NK-92 treated with Interleukin-12 subunit alpha and Interleukin-12 subunit beta, amount 100 ng/mL, for 24 hours (cell line): ENCODE data around the gene PDE7B.
A peak's percentile ranks its signal among the peaks of the same experiment; 100 is the strongest.
"Not testable (repeated sequence)": the region's sequence is repeated elsewhere in the genome, so short reads cannot be mapped to it uniquely, and the experiment has no call there.

Experiments used
- DNase-seq: peaks from one replicate; lab custom pipeline; 2025; lab: John Stamatoyannopoulos, UW

PDE7B gene

DNA sequence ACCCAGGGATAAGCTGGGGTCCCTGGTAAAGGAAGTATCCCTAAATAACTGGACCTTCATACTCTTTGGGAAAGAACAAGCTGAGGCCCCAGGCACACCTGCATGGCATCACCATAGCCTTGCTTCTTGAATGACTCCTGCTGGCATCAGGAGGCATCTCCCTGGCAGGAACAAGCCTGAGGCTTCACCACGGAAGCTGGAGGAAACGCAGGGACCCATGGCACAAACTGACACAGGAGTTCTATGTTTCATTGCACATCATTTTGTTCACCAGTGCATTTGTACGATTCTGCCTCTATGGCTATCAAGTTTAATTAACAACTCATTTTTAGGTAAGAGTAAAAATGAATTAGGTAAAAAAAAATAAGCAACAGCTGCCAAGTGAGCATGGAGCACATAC lies 619 bp upstream of the PDE7B start:
- no peak for DNase-seq

DNA sequence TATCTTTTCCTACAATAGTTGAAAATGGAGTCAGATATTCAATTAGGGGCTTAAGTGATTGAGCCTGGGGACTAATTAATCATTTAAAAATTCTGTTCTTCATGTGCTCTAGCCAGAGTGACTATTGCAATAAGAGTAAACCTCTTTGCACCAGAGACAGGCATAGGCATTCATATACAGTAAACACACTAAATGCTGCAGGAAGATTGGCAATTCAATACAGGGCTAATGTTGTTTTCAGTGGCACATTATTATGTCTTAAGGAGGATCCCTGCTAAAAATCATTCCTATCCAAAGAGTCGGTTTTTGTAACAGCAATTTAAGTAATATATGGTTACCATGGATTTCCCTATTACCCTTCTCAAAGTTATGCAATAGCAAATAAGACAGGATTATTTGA lies 1.2 kb downstream of the PDE7B start:
- no peak for DNase-seq

DNA sequence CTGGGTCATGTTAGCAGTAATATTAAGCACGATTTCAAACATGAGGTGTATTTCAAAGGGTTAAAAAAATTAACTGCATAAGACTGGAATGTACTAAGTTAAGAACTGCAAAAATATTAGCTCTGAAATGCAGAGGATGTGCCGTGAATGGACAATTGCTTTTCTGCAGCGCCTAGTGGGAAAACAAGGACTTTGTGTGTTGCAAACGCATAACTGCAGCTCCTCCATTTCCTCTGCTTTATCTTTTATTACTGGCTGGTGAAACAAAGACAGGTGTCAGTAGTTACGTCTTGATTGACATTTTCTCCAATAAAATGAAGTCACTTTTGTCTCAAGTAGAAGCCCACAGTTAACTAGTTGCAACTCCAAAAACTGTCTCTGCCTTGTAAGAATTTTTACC lies 1.7 kb downstream of the PDE7B start:
- DNase-seq: no peak

DNA sequence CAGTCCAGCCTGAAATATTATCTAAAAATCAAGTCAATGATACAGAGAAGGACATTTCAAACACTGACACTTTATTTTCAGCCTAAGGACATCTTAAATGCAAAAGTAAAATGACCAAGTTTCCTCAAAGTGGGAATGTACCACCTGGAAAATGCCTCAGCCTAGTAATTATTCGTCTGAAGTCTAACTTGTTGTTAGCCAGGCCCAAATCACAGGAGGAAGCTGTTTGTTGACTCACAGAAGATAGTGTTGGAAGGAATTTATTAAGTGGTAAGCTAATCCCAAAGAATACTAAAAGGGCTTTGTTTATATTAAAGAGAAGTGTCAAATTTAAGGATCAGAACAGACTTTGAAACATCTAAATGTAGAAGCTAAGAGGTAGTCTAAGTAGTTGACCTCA lies 2.5 kb downstream of the PDE7B start:
- DNase-seq: no peak

DNA sequence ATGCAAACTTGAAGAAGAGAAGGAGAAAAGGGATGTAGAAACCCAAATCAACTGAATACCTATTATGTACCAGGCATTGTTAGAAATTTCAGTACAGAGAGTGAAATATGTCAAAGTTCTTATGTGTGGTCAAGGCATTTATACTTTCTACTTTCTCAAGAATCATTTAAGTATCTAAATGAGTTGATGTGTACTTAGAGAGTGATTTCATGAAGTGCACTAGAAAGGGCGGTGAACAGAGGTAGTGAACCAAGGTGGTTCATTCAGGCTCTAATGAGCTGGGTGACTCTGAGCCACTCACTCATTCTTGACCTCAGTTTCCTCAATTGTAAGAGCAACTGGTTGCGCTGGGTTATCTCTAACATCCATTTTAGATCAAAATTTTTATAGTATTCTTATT lies 3.3 kb downstream of the PDE7B start:
- DNase-seq: no peak

DNA sequence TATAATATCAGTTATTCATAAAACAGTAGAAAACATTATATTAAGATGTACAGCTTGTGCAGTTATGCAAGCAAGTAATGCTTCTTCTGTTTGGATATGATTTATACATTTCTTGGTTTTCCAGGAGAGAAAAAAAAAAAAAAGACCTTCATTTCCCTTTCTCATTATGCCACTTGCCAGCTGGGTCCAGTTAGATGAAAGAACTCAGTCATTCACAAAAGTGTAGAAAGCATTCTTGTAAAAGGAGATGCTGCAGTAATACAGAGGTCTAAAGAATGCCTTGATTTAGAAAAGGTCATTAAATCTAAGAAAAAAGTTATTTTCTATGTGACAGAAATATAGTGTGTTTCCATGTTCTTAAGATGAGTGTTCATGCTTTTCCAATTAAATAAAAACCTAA lies 7.4 kb downstream of the PDE7B start:
- DNase-seq: no peak

DNA sequence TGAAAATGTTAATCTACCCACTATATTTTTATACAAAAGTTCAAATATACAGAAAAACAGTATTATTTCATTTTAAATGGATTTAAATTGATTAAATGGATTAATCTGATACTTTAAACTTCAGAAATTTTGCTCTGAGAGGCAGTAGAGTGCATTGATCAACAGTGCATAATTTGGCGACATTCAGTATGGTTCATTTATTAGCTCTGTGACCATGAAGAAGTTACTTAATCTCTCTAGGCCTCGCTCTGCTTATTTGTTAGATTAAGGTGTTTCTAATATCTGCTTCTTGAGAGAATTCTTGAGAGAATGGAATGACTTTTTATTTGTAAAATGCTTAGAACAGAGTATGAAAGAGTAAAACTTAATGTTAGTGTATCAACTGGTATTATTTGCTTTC lies 8.9 kb downstream of the PDE7B start:
- DNase-seq: no peak

DNA sequence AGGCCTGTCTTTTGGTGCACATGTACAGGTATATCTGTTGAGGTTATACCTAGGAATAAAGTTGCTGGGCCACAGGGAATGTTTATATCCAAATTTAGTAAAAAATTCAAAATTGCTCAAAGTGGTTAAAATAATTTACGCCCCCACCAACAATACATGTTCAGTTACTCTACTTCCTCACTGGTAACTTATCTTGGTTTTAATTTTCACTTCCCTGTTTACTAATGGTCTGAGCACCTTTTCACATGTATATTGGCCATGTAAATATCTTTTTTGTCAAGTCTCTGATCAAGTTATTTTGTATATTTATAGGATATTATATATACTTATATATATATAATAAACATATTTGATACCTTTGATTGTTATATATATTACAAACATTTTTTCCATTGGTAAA lies 9.7 kb downstream of the PDE7B start:
- no peak for DNase-seq

DNA sequence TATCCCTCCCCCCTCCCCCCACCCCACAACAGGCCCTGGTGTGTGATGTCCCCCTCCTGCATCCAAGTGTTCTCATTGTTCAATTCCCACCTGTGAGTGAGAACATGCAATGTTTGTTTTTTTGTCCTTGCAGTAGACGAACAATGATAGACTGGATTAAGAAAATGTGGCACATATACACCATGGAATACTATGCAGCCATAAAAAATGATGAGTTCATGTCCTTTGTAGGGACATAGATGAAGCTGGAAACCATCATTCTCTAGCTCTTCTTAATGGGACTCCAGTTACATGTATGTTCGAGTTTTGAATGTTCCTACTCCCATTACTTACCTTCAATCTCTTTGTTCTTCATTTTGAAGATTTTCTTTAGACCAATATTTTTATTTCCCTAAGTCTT lies 13.4 kb downstream of the PDE7B start:
- not testable (repeated sequence) for DNase-seq

DNA sequence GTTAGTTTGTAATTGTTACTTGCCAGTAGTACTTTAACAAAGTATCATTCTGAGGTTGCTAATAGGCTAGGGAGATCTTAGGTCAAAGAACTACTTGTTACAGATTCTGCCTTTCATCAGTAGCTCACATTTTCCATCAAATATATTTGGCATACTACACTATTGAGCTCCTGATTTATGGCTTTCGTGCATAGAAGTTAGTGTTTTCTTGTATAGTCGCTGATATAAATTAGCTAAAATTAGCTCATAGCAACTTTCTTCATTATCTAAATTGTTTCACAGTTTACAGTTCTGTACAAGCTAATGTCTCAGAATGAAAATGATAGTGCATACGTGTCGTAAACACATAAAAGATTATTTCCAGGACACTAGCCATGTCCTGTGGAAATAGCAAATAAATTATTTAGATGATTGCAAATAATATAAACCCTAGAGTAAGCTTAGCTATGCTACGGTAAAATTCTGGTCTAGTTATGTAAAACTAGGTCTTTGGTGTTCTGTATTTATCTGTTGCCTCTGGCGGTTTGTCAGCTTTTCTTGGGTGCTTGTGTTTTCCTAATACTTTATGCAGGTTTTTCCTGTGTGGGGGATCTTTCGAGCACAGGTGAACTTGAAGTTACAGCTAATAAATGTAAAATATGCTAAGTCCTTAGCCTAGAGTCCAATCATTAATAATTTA lies 15.1 kb downstream of the PDE7B start:
- DNase-seq: no peak

DNA sequence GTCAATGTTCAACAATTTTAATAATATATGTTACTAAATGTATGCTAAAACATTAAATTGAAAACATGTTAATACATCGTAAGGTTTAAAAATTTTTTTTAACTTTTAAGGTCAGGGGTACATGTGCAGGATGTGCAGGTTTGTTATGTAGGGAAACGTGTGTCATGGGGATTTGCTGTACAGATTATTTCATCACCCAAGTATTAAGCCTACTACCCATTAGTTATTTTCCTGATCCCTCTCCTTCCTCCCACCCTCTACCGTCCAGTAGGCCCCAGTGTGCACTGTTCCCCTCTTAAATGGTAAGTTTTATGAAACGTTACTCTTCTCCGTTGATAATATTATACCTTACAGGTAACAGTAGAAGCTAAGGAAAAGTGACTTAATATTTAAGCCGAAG lies 15.8 kb downstream of the PDE7B start:
- DNase-seq: no peak

DNA sequence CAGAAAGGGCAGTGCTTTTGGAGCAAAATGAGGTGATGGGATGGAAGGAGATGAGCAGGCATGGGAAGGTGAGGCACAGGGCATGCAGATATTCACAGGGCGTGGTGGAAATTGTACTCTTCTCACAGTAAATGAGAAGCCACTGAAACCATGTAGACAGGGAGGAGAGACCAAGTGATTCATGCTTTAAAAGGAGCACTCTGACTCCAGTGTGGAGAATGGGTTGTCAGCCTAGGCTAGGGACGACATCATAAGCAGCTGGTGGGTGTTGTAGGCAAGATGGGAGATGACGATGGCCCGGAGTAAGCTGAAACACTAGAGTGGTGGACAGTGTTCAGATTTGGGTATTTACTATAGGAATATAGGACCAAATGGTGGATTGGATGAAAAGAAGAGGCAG lies 18.4 kb downstream of the PDE7B start:
- DNase-seq: no peak

DNA sequence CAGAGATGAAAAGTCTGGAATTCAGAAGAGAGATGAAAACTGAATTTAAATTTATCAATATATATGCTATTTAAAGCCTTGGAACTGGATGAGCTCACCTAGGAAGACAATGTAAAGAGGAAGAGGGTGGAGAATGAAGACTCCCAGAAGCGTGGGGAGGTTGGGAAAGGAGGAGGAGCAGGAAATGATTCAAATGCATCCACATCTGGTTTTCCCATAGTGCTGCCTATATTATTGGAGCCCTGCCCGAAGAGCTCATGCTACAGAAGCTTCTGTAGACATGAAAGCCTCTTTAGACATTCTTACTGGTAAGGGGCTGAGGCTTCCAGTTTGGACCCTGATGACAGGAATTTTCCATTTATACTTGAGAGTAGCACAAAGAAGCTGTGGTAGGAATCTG lies 19.2 kb downstream of the PDE7B start:
- no peak for DNase-seq

DNA sequence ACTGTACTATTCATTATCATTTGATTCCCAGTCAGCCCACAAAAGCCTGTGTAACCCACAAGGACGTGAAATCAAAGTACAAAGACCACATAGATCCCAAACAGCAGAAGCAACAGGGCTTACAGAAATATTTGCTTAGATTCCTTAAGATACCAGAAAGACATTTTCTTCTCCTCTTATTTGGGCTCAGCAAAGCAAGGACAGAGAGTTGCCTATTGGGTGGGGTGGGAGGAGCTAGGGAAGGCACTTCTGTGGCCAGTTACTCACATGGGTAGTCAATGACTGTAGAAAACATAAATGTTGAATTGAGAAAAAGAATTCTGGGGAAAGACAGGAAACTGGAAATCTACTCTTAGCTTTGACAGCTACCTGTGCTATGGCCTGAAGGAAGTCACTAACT lies 19.8 kb downstream of the PDE7B start:
- no peak for DNase-seq

DNA sequence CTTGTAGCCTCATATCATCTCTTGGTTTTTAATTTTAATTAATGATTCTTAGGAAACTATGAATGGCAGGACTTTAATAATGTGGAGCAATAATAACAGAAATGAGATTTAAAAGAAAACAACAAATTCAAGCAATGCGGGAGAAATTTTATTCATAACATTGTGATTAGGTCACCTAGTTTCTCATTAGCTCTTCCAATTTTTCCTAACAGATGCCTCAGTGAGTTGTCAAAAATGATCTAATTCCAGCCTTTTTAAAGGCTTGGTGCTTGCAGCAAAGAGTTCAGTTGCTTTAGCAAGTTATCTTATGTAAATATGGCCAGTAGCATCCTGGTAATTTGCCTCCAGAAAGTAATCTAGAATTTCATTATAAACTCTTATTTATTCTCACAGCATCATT lies 20.4 kb downstream of the PDE7B start:
- DNase-seq: no peak

DNA sequence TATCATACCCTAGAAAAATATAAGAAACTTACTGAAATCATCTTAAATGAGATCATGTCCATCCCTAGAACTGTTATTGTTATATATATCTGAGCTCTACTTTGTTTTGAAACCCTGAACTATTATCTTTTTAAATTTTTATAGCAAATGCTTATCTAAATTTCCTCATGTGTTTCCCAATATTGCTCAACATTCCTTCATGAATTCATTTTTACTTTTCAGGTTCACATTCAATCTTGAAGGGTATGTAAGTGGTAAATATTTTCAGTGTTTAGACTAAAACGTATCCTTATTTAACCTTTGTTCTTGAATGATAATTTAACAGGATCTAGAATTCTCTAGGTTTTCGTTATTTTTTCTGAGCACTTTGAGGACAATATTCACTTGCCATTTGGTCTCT lies 23.9 kb downstream of the PDE7B start:
- DNase-seq: no peak

DNA sequence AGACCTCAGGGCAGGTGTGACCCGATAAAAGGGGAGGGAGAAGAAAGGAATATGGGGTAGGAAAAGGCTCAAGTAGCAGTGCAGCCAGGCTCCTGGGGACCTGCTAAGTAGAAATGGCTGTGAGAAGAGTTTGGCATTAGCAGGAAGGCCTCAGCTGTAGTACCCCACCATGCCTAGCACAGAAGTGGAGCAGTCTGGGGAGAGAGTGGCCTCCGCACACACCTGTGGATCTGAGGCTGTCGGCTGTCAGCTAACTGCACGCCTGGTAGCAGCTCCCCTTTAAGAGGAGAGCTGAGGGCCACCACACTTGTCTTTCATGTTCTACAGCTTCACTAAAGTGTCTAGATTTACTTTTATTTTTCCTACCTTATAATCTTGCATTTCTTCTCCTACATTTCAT lies 24.6 kb downstream of the PDE7B start:
- DNase-seq: no peak

DNA sequence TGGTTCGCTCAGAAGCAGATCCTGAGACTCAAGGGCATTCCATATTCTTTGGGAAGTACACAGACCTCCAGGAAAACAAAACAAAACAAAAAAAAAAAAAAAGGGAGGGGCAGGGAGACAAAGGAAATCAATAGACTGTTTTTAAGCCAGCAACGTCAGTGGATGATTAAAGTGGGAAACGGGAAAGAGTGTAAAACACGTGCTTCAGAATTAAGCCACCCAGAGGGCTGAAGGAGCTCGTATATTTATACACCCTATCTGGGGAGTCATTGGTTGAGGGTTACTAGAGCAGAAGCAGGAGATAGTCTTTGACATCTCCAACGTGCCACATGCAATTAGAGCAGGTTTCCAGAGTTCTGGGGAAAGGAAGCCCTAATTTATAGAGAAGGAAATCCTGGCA lies 26.2 kb downstream of the PDE7B start:
- no peak for DNase-seq

DNA sequence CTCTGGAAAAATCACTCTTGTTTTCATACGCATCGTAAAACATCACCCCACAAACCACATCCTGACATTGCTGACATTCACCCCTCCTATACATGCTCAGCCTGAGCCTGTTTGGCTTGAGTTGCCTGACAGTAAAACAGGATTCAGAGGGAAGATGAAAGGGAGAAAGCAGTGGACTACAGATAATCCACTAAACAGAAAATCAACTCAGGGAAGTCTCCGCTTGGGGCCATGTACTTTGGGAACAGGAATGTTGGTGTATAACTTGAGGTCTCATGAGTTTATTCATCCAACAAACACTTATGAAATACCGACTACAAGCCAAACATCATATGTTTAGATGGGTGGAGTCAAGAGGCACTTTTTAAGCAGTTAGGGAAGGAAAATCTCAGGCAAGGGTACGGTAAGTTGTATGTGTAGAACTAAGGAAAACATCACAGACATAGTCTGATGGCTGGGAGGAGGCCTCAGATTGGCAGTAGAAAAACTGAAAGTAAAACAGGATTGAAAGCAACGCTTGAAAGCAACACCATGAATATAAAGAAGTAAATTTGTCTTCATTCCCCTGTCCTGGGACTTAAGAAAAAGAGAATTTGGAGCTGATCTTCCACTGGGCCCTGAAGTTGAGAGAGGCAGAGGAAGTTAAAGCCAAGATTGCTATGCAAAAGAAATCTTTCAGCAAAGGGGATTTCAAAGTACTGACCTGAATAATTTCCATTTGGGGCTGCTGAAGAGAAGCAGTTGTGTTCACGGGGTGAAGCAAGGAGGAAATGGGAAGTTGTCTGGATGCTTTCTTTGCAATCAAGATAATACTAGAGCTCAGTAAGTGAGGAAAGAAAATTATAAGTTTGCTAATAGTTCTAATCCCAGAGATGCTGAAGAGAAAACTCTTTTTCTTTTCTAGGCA lies 28.8 kb downstream of the PDE7B start:
- DNase-seq: peak; percentile 15

DNA sequence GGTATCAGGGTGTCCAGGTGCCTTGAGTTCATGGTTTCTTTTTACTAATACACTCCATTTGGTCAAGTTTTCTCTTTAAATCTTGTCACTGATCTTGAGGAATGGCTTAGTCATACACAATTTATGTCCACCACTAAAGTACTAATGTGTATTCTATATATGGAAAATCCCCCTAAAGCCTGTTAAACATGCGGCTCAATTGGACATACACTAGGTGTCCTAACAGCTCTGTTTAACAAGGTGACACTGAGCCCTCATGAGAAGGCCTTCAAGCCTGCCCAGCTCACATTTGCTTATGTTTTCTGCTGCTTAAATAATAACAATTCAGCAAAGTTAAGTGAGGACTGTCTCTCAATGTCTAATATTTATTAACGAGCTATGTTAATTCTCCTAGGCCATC lies 31.5 kb downstream of the PDE7B start:
- no peak for DNase-seq

DNA sequence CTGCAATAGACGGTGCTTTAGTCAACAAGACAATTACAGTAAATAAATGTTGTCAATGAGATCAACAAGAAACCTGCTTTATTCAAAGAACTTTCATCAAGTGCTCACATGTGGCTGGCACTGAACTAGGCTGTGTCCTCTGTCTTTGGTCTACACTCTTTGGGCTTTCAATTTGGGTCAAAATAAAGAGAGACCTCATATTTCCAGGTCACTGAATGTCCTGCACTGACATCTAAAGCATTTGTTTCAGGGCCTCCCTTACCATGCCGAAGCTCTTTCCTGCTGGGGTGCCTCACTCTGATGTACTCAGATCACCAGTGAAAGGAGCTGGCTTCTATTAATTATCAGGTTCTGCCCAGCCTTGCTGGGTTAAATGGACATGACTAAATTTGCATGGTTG lies 32.0 kb downstream of the PDE7B start:
- DNase-seq: no peak

DNA sequence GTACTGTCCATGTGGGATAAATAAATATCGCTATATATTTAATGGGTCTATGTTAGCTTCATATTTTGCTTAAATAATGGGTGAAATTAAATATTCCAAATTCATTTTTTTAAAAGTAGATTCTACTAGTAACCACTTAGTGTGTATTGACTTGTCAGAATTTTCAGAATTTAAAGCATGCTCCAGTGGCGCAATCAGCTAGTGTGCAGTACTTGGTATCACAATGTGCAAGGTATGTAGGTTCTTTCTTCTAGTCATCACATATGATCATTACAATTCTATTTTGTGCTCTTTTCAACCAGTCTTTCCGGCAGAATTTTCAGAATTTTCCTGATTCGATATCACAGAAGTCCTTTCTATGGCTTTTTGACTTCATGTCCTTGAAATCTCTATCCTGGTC lies 32.6 kb downstream of the PDE7B start:
- DNase-seq: no peak

DNA sequence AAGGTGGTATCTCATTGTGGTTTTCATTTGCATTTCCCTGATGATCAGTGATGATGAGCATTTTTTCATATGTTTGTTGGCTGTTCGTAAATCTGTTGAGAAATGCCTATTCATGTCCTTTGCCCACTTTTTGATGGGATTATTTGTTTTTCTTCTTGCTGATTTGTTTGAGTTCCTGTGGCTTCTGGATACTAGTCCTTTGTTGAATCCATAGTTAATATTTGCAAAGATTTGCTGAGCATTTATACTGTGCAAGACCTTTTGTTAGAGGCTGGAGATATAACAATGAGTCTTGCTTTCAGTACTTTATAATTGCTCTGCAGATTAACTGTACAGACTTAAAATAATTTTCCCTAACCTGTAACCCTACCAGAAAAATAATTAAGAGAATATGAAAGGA lies 35.6 kb downstream of the PDE7B start:
- DNase-seq: no peak

DNA sequence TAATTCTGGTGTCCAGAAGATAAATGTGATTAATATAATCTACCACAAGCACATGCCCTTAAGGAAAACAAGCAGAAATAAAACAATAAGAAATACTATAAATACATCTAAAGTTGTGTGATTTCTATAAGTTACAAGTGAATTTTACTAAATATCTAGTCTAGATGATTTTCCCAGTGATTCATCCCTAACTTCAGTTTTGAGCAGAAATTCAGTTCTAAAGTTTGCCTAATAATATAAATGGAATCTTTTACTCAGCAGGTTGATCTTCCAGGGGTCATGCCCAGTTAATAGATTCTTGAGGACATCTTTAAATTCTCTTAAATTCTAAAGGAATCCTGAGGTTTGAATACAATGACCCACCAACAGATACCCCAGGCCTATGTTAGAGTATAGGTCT lies 37.3 kb downstream of the PDE7B start:
- no peak for DNase-seq
